GM23248 (cell line): ENCODE measurements around the gene FITM1. TPM values are rescaled to one million over a fixed set of nuclear protein-coding genes. Genes with fewer than 3 reads are reported as not detected.
A peak's percentile ranks its signal among the peaks of the same experiment; 100 is the strongest.

Source experiments
- DNase-seq: peaks from one replicate; pipeline ENCODE4 v3.0.0-alpha.2; 2015
- H2AFZ ChIP-seq: fragments of 200-600 bp; sonication (generic); 2 replicates; pipeline ENCODE4 v1.6.1; 2016; ENCODE audit warnings: antibody characterized with exemption
- H3F3A ChIP-seq: fragments of 200-600 bp; sonication (generic); 2 replicates; pipeline ENCODE4 v1.6.1; 2016; ENCODE audit warnings: mild to moderate bottlenecking, antibody characterized with exemption, mixed run types; ENCODE audit not compliant: insufficient read depth
- H3K27ac ChIP-seq: fragments of 200-600 bp; sonication (generic); 2 replicates; pipeline ENCODE4 v1.5.1; 2016; ENCODE audit warnings: mild to moderate bottlenecking
- H3K27me3 ChIP-seq: fragments of 200-600 bp; sonication (generic); replicated peaks from 2 replicates; pipeline ENCODE4 v1.6.1; 2016; ENCODE audit warnings: mild to moderate bottlenecking; ENCODE audit not compliant: insufficient read depth
- H3K36me3 ChIP-seq: fragments of 200-600 bp; sonication (generic); 2 replicates; pipeline ENCODE4 v1.6.1; 2016; ENCODE audit warnings: low read depth, mild to moderate bottlenecking
- H3K4me1 ChIP-seq: fragments of 200-600 bp; sonication (generic); 2 replicates; pipeline ENCODE4 v1.6.1; 2016; ENCODE audit warnings: mild to moderate bottlenecking; ENCODE audit not compliant: insufficient read depth
- H3K4me2 ChIP-seq: fragments of 200-600 bp; sonication (generic); one replicate; pipeline ENCODE4 v1.6.1; 2016; ENCODE audit warnings: mild to moderate bottlenecking; ENCODE audit not compliant: unreplicated experiment
- H3K4me3 ChIP-seq: fragments of 200-600 bp; sonication (generic); 2 replicates; pipeline ENCODE4 v1.5.1; 2016; ENCODE audit warnings: mild to moderate bottlenecking
- H3K79me2 ChIP-seq: fragments of 200-600 bp; sonication (generic); 2 replicates; pipeline ENCODE4 v1.6.1; 2016; ENCODE audit warnings: mild to moderate bottlenecking; ENCODE audit not compliant: insufficient read depth
- H3K9ac ChIP-seq: fragments of 200-600 bp; sonication (generic); 2 replicates; pipeline ENCODE4 v1.6.1; 2016; ENCODE audit warnings: mild to moderate bottlenecking
- H3K9me2 ChIP-seq: fragments of 200-600 bp; sonication (generic); 2 replicates; pipeline ENCODE4 v1.6.1; 2016; ENCODE audit warnings: mixed run types, mild to moderate bottlenecking, moderate library complexity; ENCODE audit not compliant: insufficient read depth
- H3K9me3 ChIP-seq: fragments of 200-600 bp; sonication (generic); one replicate; pipeline ENCODE4 v1.6.1; 2017; ENCODE audit warnings: low read depth
- H4K20me1 ChIP-seq: fragments of 200-600 bp; sonication (generic); 2 replicates; pipeline ENCODE4 v1.6.0; 2016; ENCODE audit not compliant: insufficient read depth
- EZH2 ChIP-seq: fragments of 200-600 bp; sonication (generic); IDR thresholded peaks from 2 replicates; pipeline ENCODE4 v1.6.1; 2018; ENCODE audit warnings: antibody characterized with exemption, mild to moderate bottlenecking; ENCODE audit not compliant: insufficient read depth, poor library complexity, severe bottlenecking
- EZH2phosphoT487 ChIP-seq: fragments of 200-600 bp; sonication (generic); IDR thresholded peaks from 2 replicates; pipeline ENCODE4 v1.6.1; 2018; ENCODE audit warnings: antibody characterized with exemption, moderate library complexity, mild to moderate bottlenecking, low read depth; ENCODE audit not compliant: insufficient read depth
- WGBS, 2 experiments: methylation state at CpG; one replicate each; pipeline ENCODE4 v1.1.6; 2015 to 2017; ENCODE audit warnings: low lambda C conversion rate in 2 of 2, low coverage in 1 of 2; ENCODE audit errors: missing lambda C conversion rate in 2 of 2; 5-methylcytosine and 5-hydroxymethylcytosine counted together
- in situ Hi-C: fragments of 300-500 bp; cut with MboI; formaldehyde crosslinking; loops from 2 replicates; pipeline ENCODE4 v1.15.0; 2020
- polyA plus RNA-seq: library from polyadenylated mRNA; unstranded; fragments of >200 nt; fragmentation: Nextera tagmentation; extraction: Ambion mirVana; gene quantifications from 2 replicates; pipeline ENCODE4 v1.2.1, GENCODE V29; 2016
- total RNA-seq: library from RNA; depleted of rRNA; stranded (reverse); fragments of >200 nt; shearing (Covaris generic); gene quantifications from 2 replicates; pipeline ENCODE4 v1.2.3, GENCODE V29; 2014

The FITM1 gene
- total and polyA plus RNA-seq, 2 experiments from 2014 or later, result not detected

- Histone ChIP-seq H3K27me3 (no peaks in the 10 kb centered on the region), H3K27ac (no peak overlapping the region), H3F3A (peaks cover 5% of the 10 kb centered on the region), H3K4me2 (peak overlapping the region; percentile 86), H4K20me1 (no peaks in the 10 kb centered on the region), H3K9me3 (no peaks in the 10 kb centered on the region), H3K9ac (peak overlapping the region; percentile 95; the same call in 1 of the 2 replicates), H3K4me1 (peaks cover 12% of the 10 kb centered on the region), H3K79me2 (peaks cover 16% of the 10 kb centered on the region; the same call in 1 of the 2 replicates), H3K36me3 (peaks cover 5% of the 10 kb centered on the region; the same call in 1 of the 2 replicates), H3K9me2 (no peaks in the 10 kb centered on the region), H2AFZ (no peak overlapping the region), H3K4me3 (peak overlapping the region; percentile 81)
- in situ Hi-C loops, result no loop called here
- 89% methylated on average over 6 of the region's 6 CpGs for WGBS, 2 experiments
- TF ChIP-seq EZH2 (no peak), EZH2phosphoT487 (no peak)
- DNase-seq, result no peak
Observed at GRCh38 chr14:24116128-24116814, 14.2 kb upstream of the FITM1 start.

- H3K9me3 ChIP-seq, result no peaks in the 10 kb centered on the region
- H3K4me2 ChIP-seq, result no peak overlapping the region
- TF ChIP-seq EZH2phosphoT487 (no peak), EZH2 (no peak)
- no peak for DNase-seq
- no peaks in the 10 kb centered on the region for H3K27me3 ChIP-seq
- no peak overlapping the region for H2AFZ ChIP-seq
- H3K79me2 ChIP-seq, result peaks cover 16% of the 10 kb centered on the region; the same call in 1 of the 2 replicates
- no peaks in the 10 kb centered on the region for H4K20me1 ChIP-seq
- peaks cover 5% of the 10 kb centered on the region for H3F3A ChIP-seq
- in situ Hi-C loops, result no loop called here
- H3K27ac ChIP-seq, result no peak overlapping the region
- no peaks in the 10 kb centered on the region for H3K9me2 ChIP-seq
- H3K9ac ChIP-seq, result no peak overlapping the region
- peaks cover 12% of the 10 kb centered on the region for H3K4me1 ChIP-seq
- H3K4me3 ChIP-seq, result no peak overlapping the region
- WGBS, 2 experiments, result 85 to 89% methylated on average over 6 of the region's 6 CpGs
- peaks cover 9% of the 10 kb centered on the region; the same call in 1 of the 2 replicates for H3K36me3 ChIP-seq
Observed at GRCh38 chr14:24117179-24117578, 13.3 kb upstream of the FITM1 start.

GRCh38 chr14:24119691-24120090 is 10.8 kb upstream of the FITM1 start:
- no peak overlapping the region for H3K27ac ChIP-seq
- WGBS, 2 experiments, result 100% methylated on average over 6 of the region's 6 CpGs
- DNase-seq, result no peak
- peaks cover 12% of the 10 kb centered on the region for H3K4me1 ChIP-seq
- no peak overlapping the region for H3K9ac ChIP-seq
- no peaks in the 10 kb centered on the region for H4K20me1 ChIP-seq
- H3K36me3 ChIP-seq, result peaks cover 9% of the 10 kb centered on the region; the same call in 1 of the 2 replicates
- in situ Hi-C loops, result no loop called here
- no peaks in the 10 kb centered on the region for H3F3A ChIP-seq
- no peak for TF ChIP-seq EZH2phosphoT487
- no peak for TF ChIP-seq EZH2
- H3K4me2 ChIP-seq, result no peak overlapping the region
- peaks cover 16% of the 10 kb centered on the region; the same call in 1 of the 2 replicates for H3K79me2 ChIP-seq
- no peak overlapping the region for H3K4me3 ChIP-seq
- H3K9me3 ChIP-seq, result no peaks in the 10 kb centered on the region
- H2AFZ ChIP-seq, result no peak overlapping the region
- H3K27me3 ChIP-seq, result no peaks in the 10 kb centered on the region
- no peaks in the 10 kb centered on the region for H3K9me2 ChIP-seq

GRCh38 chr14:24121210-24121609 is 9.2 kb upstream of the FITM1 start:
- peaks cover 5% of the 10 kb centered on the region; the same call in 1 of the 2 replicates for H3K79me2 ChIP-seq
- no peak overlapping the region for H3K9ac ChIP-seq
- peaks cover 9% of the 10 kb centered on the region; the same call in 1 of the 2 replicates for H3K36me3 ChIP-seq
- H3F3A ChIP-seq, result no peaks in the 10 kb centered on the region
- H3K9me2 ChIP-seq, result no peaks in the 10 kb centered on the region
- H3K4me3 ChIP-seq, result no peak overlapping the region
- peaks cover 3% of the 10 kb centered on the region; the same call in 1 of the 2 replicates for H3K4me1 ChIP-seq
- H3K9me3 ChIP-seq, result no peaks in the 10 kb centered on the region
- H3K27ac ChIP-seq, result no peak overlapping the region
- no peak for DNase-seq
- H3K4me2 ChIP-seq, result no peak overlapping the region
- H3K27me3 ChIP-seq, result no peaks in the 10 kb centered on the region
- TF ChIP-seq EZH2 (no peak), EZH2phosphoT487 (no peak)
- in situ Hi-C loops, result no loop called here
- no peaks in the 10 kb centered on the region for H4K20me1 ChIP-seq
- 95 to 99% methylated on average over 8 of the region's 8 CpGs for WGBS, 2 experiments
- H2AFZ ChIP-seq, result no peak overlapping the region
